Memory B cell (primary cell): Measurements from ENCODE around the gene LRRC8E.
"Not testable (repeated sequence)": the region's sequence is repeated elsewhere in the genome, so short reads cannot be mapped to it uniquely, and the experiment has no call there.

Experiments
- ATAC-seq: fragments of 150-1000 bp; cut with Tn5 transposase; 2 replicates; pipeline ENCODE4 v1.10.0; 2021; ENCODE audit warnings: low read depth, mild to moderate bottlenecking, moderate library complexity
- DNase-seq, 2 donors: peaks; one replicate each; pipeline ENCODE4 v3.0.0; 2022; ENCODE audit warnings: low spot score in 2 of 2
- H3K27ac Mint-ChIP-seq: one replicate; pipeline ENCODE4 v1.8.0; 2022; ENCODE audit warnings: mild to moderate bottlenecking, moderate library complexity, mixed read lengths
- H3K27me3 Mint-ChIP-seq: one replicate; pipeline ENCODE4 v1.8.0; 2022; ENCODE audit warnings: mixed read lengths
- H3K36me3 Mint-ChIP-seq: one replicate; pipeline ENCODE4 v1.8.0; 2022; ENCODE audit warnings: mild to moderate bottlenecking, mixed read lengths
- H3K4me1 Mint-ChIP-seq: one replicate; pipeline ENCODE4 v1.8.0; 2022; ENCODE audit warnings: mixed read lengths
- H3K4me3 Mint-ChIP-seq: one replicate; pipeline ENCODE4 v1.8.0; 2022; ENCODE audit warnings: mild to moderate bottlenecking, moderate library complexity, mixed read lengths
- H3K9me3 Mint-ChIP-seq: one replicate; pipeline ENCODE4 v1.8.0; 2022; ENCODE audit warnings: mixed read lengths

LRRC8E gene

DNA sequence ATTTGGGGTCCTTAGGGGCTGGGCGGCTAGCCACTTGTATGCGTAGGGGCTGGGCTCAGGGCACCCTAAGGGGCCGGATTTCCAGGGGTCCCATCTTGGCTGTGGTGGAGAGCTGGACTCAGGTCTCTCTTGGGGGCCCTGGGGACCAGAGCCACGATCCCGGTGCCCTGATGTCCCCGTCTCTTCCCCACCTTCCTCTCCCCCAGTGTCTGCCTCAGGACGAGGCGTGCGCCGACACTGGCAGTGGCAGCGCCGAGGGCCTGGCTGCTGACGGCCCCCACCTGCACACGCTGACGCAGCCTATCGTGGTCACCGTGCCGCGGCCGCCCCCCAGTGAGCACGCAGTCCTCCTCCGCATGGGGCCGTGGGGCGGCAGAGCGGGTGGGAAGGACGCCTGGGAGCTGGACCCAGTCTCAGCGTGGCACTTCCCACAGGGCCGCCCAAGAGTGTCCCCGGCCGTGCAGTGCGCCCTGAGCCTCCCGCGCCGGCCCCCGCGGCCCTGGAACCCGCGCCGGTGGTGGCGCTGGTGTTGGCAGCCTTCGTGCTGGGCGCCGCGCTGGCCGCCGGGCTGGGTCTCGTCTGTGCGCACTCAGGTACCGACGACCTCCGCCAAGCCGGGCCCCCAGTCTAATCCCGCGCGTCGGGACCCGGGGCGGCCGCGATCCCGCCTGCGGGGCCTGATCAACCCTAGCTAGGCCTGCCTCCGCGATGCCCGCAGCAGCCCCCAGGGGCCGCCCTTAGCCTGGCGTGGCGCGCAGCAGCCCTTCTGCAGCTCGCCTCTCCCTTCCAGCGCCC, 29.2 kb downstream of the LRRC8E start:
- Mint-ChIP-seq H3K4me1 (peaks cover 22% of the 10 kb centered on the region), H3K4me3 (peak overlapping the region; percentile 68), H3K27ac (no peak overlapping the region), H3K27me3 (peaks cover 10% of the 10 kb centered on the region), H3K9me3 (no peaks in the 10 kb centered on the region), H3K36me3 (peaks cover 8% of the 10 kb centered on the region)
- ATAC-seq (peak; percentile 21), DNase-seq (peak in 1 of 2 donors; percentile 69)

DNA sequence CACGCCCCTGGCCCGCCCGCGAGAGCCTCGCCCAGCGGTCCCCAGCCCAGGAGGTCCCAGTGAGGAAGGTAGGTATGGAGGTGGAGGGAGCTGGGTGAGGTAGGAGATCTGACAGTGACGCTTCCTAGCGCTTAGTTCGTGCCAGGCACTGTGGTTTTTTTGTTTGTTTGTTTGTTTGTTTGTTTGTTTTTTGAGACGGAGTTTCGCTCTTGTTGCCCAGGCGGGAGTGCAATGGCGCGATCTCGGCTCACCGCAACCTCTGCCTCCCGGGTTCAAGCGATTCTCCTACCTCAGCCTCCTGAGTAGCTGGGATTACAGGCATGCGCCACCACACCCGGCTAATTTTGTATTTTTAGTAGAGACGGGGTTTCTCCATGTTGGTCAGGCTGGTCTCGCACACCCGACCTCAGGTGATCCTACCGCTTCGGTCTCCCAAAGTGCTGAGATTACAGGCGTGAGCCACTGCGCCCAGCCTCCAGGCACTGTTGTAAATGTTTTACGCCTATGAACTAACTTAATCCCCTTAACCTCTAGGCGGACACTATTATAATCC, 29.8 kb downstream of the LRRC8E start:
- H3K4me1 Mint-ChIP-seq = peaks cover 21% of the 10 kb centered on the region
- not testable (repeated sequence) for H3K27me3 Mint-ChIP-seq, H3K36me3 Mint-ChIP-seq, ATAC-seq, H3K27ac Mint-ChIP-seq, H3K9me3 Mint-ChIP-seq, DNase-seq
- H3K4me3 Mint-ChIP-seq = peak overlapping the region; percentile 68

DNA sequence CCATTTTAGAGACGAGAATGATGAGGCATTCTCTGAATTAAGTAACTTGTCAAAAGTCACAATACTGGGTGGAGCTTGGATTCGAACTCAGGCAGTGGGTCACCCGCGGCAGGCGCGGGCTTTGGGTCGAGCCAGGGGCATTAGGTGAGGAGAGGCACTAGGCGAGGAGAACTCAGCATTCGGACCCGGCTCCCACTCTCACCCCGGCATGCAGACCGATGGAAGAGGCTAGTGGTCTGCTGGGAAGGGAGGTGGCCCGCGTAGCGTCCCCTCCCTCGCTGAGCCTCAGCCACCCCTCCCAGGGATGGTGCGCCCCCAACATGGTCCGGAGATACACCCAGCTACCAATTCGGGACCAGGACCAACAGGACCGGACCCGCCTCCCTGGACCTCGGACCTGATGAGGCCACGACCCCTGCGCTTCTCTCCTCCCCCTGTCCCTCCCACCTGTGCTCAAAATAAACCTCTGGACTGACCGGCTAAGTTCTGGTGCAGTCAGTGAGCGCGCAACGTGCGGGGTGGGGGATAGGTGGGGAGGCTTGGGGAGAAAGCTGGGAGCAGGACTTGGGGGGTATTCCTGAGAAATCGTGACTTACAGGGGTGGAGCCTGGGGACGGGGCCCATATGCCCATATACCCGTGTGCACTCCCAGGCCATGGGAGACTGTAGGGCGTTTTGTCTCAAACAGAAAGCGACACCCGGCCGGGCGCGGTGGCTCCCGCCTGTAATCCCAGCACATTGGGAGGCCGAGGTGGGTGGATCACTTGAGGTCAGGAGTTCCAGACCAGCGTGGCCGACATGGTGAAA, 30.5 kb downstream of the LRRC8E start:
- ATAC-seq (no peak), DNase-seq (no peak)
- Mint-ChIP-seq H3K4me1 (peaks cover 22% of the 10 kb centered on the region), H3K27me3 (peaks cover 9% of the 10 kb centered on the region), H3K27ac (no peak overlapping the region), H3K4me3 (peak overlapping the region; percentile 68), H3K36me3 (peaks cover 7% of the 10 kb centered on the region), H3K9me3 (no peaks in the 10 kb centered on the region)

DNA sequence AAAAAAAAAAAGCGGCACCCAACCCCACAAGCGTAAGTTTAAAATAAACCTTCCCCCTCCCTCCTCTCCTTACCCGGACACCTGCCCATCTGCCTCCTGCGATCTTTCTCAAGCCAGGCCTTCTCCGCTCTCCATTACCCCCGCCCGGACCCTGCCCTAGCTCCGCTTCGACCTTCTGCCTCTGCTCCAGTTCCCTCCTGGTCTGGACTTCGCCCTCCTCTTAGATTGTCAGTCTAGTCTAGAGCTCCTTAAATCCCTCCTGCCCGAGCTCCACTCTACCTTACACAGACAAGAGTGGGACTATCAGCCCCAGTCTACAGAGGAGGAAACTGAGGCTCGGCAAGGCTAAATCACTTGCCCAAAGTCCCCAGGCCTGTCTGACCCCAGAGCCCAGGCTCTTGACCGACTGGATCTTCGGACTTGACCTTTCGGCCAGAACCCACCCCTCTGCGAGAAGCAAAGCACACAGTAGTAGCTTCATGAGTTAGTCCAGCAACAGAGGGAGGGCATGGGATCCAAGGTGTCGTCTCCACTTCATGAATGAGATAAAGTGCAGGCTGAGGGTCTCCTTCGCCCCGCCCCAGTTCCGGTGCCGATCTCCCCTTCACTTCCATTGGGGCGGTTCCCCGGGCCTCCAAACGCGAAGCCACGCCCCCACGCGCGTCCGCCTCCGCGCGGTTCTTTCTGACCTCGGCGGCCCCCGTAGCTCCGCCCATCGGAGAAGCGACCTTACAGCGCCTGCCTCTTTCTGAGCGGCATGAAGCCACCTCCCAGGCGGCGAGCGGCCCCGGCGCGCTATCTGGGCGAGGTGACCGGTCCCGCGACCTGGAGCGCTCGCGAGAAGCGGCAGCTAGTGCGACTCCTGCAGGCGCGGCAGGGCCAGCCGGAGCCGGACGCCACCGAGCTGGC, 31.6 kb downstream of the LRRC8E start, which contains the start of gene SNAPC2:
Gene SNAPC2, plus strand, starts transcription at position 729 of the 909 bp plus-strand sequence. Its CDS starts 29 bp downstream, at position 758.
- peak within 1 kb of the TSS; percentile 63 for H3K27ac Mint-ChIP-seq
- no peaks in the 10 kb centered on the region for H3K9me3 Mint-ChIP-seq
- peak; percentile 67 for ATAC-seq
- H3K4me1 Mint-ChIP-seq = peaks cover 22% of the 10 kb centered on the region
- H3K36me3 Mint-ChIP-seq = peaks cover 7% of the 10 kb centered on the region
- DNase-seq = peak in 1 of 2 donors; percentile 97
- H3K27me3 Mint-ChIP-seq = peaks cover 8% of the 10 kb centered on the region
- peak within 1 kb of the TSS; percentile 92 for H3K4me3 Mint-ChIP-seq

DNA sequence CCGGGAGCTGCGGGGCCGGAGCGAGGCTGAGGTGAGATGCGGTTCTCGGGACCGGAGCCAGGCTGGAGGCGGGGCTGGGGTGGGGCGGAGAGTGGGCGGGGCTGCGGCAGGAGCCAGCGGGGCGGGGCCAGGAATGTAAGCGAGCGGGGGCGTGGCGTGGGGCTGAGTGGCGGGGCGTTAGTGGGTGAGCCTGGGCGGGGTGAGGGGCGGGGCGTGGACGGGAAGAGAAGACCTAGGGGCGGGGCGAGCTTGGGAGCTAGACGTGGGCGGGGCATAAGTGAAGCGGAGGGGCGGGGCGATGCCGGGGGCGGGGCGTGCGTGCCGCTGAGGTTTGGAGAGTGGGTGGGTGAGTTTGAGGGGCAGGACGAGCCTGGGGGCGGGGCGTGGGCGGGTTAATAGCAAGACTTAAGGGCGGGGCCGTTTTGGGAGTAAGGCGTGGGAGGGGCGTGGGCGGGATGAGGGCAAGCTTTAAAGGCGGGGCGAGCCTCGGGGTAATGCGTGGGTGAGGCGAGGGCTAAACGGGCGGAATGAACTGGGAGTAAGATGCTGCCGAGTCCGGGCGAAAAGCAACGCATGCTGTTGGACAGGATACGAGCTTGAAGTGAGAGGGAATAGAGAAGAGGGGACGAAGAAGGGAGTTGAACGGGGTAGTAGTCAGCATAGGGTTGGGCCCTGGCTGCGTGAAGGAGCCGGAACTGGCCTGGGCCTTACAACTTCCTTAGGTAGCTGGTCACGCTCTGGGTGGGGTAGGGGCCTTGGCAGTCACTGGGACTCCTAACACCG, 32.4 kb downstream of the LRRC8E start:
- H3K9me3 Mint-ChIP-seq = no peaks in the 10 kb centered on the region
- H3K4me1 Mint-ChIP-seq = peaks cover 21% of the 10 kb centered on the region
- peak overlapping the region; percentile 63 for H3K27ac Mint-ChIP-seq
- ATAC-seq = peak; percentile 63
- H3K4me3 Mint-ChIP-seq = peak overlapping the region; percentile 92
- H3K27me3 Mint-ChIP-seq = peaks cover 8% of the 10 kb centered on the region
- peaks cover 7% of the 10 kb centered on the region for H3K36me3 Mint-ChIP-seq
- peak; percentile 94 to 97 for DNase-seq

DNA sequence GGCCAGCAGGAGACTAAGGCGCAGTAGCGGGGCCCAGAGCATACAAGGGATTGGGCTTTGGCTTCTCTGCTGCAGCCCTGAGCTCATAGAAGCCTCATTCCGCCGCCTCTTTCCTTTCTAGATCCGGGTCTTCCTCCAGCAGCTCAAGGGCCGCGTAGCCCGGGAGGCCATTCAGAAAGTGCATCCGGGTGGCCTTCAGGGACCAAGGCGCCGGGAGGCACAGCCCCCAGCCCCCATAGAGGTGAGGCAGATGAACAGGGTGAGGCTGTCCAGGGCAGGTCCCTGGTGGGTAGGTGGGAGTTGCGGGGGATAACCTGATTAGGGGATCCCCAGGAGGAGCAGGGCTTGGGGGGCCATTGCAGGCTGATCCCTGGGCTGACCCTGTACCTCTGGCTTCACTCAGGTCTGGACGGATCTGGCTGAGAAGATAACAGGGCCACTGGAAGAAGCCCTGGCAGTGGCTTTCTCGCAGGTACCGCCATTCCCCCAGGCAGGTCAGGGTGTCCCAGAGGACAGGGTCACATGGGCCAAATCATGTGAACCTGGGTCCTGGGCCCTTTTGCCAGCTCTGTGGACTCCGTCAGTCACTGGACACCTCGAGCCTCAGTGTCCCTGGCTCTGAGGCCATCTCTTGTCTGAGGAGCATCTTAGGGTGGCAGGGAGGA, 33.1 kb downstream of the LRRC8E start:
- no peak for DNase-seq
- H3K4me1 Mint-ChIP-seq = peaks cover 20% of the 10 kb centered on the region
- H3K27ac Mint-ChIP-seq = peak overlapping the region; percentile 63
- H3K9me3 Mint-ChIP-seq = no peaks in the 10 kb centered on the region
- peak overlapping the region; percentile 92 for H3K4me3 Mint-ChIP-seq
- H3K36me3 Mint-ChIP-seq = peaks cover 7% of the 10 kb centered on the region
- peaks cover 8% of the 10 kb centered on the region for H3K27me3 Mint-ChIP-seq
- ATAC-seq = no peak

DNA sequence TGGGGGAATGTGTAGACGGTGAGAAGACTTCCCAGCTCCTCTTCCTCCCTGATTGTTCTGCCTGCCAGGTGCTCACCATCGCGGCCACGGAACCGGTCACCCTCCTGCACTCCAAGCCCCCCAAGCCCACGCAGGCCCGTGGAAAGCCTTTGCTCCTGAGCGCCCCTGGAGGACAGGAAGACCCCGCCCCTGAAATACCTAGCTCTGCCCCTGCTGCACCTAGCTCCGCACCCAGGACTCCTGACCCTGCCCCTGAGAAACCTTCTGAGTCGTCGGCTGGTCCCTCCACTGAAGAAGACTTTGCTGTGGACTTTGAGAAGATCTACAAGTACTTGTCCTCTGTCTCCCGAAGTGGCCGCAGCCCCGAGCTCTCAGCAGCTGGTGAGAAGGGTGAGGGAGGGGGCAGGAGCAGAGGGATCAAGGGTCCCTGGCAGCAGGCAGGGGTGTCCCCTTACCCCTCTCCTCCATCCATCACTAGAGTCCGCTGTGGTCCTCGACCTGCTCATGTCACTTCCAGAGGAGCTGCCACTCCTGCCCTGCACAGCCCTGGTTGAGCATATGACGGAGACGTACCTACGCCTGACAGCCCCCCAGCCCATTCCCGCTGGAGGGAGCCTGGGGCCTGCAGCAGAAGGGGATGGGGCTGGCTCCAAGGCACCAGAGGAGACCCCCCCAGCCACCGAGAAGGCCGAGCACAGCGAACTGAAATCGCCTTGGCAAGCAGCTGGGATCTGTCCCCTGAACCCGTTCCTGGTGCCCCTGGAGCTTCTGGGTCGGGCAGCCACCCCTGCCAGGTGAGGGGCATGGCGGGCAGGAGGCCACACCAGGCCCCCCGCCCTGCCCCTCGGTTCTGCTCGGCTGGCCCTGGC, 33.9 kb downstream of the LRRC8E start:
- Mint-ChIP-seq H3K27ac (no peak overlapping the region), H3K36me3 (peaks cover 7% of the 10 kb centered on the region), H3K9me3 (no peaks in the 10 kb centered on the region), H3K27me3 (peaks cover 8% of the 10 kb centered on the region), H3K4me1 (peaks cover 20% of the 10 kb centered on the region), H3K4me3 (no peak overlapping the region)
- DNase-seq = no peak
- ATAC-seq = no peak

DNA sequence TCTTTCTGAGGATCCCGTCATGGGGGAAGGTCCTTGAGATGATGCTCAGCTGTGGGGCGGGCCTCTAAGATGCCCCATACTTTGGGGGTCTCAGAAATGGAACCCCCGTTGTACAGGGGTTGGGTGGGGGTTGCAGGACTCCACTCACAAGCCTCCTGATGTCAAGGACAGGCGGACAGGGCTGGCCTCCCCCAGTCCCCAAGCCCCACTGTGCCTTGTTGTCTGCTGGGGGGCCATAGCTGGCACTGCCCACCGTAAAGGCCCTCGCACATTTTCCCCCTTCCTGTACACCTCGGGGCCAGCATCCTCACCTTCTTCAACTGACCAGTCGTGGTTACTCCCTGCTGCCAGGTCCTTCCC, 34.5 kb downstream of the LRRC8E start:
- no peaks in the 10 kb centered on the region for H3K9me3 Mint-ChIP-seq
- DNase-seq (no peak), ATAC-seq (no peak)
- peaks cover 20% of the 10 kb centered on the region for H3K4me1 Mint-ChIP-seq
- H3K27me3 Mint-ChIP-seq = peaks cover 6% of the 10 kb centered on the region
- no peak overlapping the region for H3K4me3 Mint-ChIP-seq
- no peak overlapping the region for H3K27ac Mint-ChIP-seq
- H3K36me3 Mint-ChIP-seq = peaks cover 9% of the 10 kb centered on the region

DNA sequence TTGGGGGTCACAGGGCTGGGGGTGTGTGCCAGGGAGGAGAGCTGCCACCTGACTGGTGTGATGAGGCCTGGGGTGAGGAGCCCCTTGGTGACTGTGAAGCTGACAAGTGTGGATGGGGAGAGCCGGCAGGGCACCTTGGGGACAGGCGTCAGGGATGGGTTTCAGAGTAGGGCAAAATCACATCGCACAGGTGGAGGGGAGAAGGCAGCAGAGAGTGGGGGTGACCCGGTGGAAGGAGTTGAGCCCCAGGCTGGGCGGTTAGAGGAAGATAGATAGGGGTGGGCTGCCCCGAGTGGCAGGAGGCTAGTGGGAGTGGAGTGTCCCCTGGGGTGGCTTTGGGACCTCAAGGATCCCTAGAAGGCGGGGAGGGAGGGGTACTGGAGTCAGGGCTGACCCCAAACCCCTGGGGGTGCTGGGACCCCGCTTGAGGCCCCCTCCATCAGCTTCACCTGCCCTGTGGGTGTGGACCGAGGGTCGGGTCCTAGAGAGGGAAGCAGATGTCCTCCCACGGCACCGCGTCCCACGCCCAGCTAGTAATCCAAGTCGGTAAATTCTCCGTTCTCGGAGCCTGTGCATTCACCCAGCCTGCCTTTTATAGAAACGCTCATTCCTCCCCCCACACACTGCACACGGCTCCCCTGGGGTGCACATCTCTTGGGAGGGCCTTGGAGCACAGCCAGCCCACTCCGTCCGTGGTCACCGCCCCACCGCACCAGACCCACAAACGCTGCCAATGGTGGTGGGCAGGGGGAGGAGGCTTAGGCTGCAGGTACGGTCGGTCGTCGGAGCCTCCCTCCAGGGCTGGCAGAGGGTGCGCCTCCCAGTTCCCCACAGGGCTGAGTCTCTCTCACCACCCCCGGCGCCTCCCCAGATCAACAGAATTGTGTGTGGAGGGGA, 35.2 kb downstream of the LRRC8E start:
- H3K36me3 Mint-ChIP-seq = peaks cover 9% of the 10 kb centered on the region
- ATAC-seq = no peak
- H3K27ac Mint-ChIP-seq = no peak overlapping the region
- H3K4me1 Mint-ChIP-seq = peaks cover 18% of the 10 kb centered on the region
- H3K27me3 Mint-ChIP-seq = peaks cover 4% of the 10 kb centered on the region
- H3K4me3 Mint-ChIP-seq = peak overlapping the region; percentile 25
- no peak for DNase-seq
- no peaks in the 10 kb centered on the region for H3K9me3 Mint-ChIP-seq

DNA sequence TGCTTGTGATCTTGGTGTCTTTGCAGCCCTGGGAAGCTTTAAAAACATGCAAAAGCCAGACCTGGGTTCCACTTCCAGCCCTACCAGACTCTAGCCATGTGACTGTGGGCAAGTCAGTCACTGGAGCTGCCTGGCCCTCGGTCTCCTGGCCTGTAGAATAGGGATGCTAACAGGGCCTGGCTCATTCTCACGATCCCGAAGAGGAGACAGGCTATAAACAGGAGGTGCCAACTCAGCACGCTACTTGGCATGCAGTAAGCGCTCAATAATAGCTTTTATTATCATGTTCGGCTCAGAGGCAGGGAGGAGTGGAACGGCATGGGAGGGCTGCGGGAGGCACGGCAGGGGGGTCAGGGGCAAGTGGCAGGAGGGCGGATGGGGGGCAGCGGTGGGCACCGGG, 35.9 kb downstream of the LRRC8E start:
- Mint-ChIP-seq H3K4me1 (peaks cover 22% of the 10 kb centered on the region), H3K36me3 (peaks cover 9% of the 10 kb centered on the region), H3K27me3 (peaks cover 4% of the 10 kb centered on the region), H3K4me3 (peak overlapping the region; percentile 62), H3K27ac (peak overlapping the region; percentile 73), H3K9me3 (no peaks in the 10 kb centered on the region)
- ATAC-seq (no peak), DNase-seq (peak in 1 of 2 donors; percentile 13)

DNA sequence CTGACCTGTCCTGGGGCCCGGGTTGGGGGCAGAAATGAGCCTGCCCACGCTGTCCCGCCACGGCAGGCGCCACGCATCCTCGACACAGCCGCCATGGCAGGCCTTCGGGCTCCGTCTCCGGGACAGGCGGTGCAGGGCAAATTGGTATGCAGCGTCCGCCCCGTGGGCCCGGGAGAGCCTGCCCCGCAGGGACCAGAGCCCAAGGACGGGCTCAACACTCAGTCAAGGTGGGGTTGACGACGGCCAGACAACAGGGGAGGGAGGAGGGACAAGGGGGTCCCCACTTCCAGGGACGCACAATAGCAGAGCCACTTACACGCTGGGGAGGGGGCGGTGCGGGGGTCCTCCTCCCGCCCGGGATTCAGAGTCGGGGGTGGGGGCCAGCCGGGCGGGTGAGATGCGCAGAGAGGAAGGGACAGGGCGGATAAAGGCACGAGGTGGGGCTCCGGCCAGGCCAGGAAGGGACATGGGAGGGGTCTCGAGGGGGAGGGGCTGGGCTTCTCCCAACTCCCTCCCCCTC, 36.4 kb downstream of the LRRC8E start:
- Mint-ChIP-seq H3K9me3 (no peaks in the 10 kb centered on the region), H3K4me3 (peak overlapping the region; percentile 21), H3K4me1 (peaks cover 22% of the 10 kb centered on the region), H3K27me3 (peaks cover 2% of the 10 kb centered on the region), H3K36me3 (peaks cover 9% of the 10 kb centered on the region), H3K27ac (peak overlapping the region; percentile 73)
- DNase-seq = peak in 1 of 2 donors; percentile 13
- no peak for ATAC-seq
